Neural progenitor cell (in vitro differentiated cells): ENCODE results near the gene CACNA1D.

ENCODE experiments used
- CTCF ChIP-seq: fragments of 200-600 bp; sonication (generic); IDR thresholded peaks from 2 replicates; pipeline ENCODE4 v1.5.1; 2017; ENCODE audit warnings: antibody characterized with exemption, mild to moderate bottlenecking
- EZH2 ChIP-seq: fragments of 200-600 bp; sonication (generic); IDR thresholded peaks from 2 replicates; pipeline ENCODE4 v1.6.1; 2017; ENCODE audit warnings: antibody characterized with exemption, mild to moderate bottlenecking, moderate library complexity

DNA sequence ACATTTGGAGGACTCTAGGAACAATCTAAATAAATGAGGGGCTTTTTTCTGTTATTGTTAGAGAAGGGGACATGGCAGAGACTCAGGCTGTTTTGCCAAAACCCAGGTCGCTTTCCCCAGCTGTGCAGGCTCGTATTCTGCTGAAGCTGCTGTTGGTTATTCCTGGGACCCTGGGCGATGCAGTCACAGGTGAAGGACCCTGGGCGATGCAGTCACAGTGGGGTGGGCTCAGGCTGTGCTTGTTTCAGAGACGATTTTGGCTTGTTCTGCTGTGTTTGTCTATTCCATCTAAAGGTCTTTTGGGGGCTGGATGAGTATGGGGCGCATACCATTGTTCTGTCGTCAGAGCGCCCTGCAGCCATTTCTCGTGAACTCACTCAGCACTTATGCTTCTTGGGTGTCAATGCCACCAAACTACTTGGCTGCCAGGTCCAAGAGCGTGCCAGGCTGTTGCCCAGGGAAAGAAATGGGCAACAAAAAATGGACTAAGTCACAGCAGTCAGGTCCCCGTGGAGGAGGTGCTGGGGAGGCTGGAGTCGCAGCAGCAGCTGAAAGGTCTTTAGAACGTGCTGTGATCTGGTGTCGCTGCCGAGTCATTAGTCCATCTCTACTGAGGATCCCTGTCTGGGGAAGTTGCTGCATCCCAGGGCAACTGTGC is 200.4 kb downstream of the CACNA1D start:
- TF ChIP-seq CTCF (no peak), EZH2 (no peak)
